ENCODE results near the gene ABI3BP.
A peak's percentile ranks its signal among the peaks of the same experiment; 100 is the strongest.
"Not testable (repeated sequence)": the region's sequence is repeated elsewhere in the genome, so short reads cannot be mapped to it uniquely, and the experiment has no call there.

Gene ABI3BP

GRCh38 chr3:100993309-100993708 lies at the start of gene ABI3BP:
Gene ABI3BP (minus strand): TSS chr3:100993421. CDS start chr3:100993384, 37 bp downstream.
- no peak for DNase-seq

- peak; percentile 3 for DNase-seq
Measured at GRCh38 chr3:101039285-101039684, 46.1 kb upstream of the ABI3BP start.

GRCh38 chr3:101038880-101039279 lies 45.7 kb upstream of the ABI3BP start:
- DNase-seq: no peak

DNA sequence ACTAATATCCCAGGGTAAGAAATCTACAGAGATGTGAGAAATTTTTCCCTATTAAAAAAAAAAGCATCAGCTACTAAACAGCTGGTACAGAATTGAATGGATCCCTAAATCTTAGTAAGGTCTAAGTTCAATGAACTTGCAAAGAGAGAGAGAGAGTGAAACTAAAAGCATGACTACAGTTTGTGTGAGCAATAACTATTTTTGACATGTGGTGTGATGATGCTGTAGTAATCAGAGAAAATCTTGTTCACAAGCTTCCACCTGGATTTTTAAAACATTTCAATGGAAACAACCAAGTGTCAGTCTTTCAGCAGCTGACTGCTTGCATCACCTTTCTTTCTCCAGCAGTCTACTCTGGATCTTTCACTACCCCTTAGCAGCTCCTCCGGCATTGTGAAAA lies 45.2 kb upstream of the ABI3BP start:
- DNase-seq: no peak

GRCh38 chr3:101037613-101038012 lies 44.4 kb upstream of the ABI3BP start:
- DNase-seq: no peak

DNA sequence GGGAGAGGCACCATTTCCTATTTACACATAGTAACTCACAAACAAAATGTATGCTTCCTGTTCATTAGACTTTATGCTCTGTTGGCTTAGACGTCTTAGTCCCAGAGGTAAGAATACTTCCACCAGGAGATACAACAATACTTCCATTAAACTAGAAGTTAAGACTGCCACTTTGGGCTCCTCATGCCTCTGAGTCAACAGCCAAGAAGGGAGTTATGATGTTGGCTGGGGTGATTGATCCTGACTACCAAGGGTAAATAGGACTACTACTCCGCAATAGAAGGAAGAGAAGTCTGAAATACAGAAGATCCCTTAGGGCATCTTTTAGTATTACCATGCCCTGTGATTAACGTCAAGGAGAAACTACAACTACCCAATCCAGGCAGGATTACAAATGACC lies 43.5 kb upstream of the ABI3BP start:
- no peak for DNase-seq

DNA sequence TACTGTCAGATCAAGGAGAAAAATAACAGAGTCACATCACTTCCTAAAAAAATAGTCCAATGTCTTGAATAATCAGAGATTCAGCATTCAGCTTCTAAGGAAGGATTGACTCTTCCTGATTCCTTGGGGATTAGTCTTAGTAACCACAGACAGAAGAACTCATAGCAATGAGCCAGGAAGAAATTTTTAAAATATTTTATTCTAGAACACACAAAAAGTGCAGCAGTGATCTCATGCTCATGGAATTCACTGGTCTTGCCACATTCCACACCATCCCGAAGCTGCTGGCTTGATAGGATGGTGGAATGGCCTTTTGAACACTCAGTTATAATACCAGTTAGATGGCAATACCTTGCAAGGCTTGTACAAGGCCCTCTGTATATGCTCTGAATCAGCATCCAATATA lies 43.0 kb upstream of the ABI3BP start:
- no peak for DNase-seq

GRCh38 chr3:101027286-101027685 lies 34.1 kb upstream of the ABI3BP start:
- no peak for DNase-seq

GRCh38 chr3:101026881-101027280 lies 33.7 kb upstream of the ABI3BP start:
- DNase-seq: no peak

DNA sequence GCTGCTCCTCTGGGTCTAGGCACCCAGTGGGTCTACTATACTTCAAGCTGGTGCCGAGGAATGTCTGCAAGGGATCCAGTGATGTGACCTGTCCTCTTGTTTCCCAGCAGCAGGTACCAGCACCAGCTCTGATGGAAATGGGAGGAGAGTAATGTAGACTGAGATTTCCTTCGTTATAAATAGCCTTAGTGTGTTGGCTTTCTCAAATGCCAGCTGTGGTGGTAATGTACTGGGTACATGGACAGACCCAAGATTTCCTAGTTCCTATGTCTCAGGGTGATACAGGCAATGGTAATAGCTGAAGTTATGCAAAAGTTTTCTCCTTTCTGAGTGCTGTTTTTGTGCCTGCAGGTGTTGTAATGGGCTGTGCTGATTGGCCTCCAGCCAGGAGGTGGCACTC lies 33.0 kb upstream of the ABI3BP start:
- DNase-seq: no peak

DNA sequence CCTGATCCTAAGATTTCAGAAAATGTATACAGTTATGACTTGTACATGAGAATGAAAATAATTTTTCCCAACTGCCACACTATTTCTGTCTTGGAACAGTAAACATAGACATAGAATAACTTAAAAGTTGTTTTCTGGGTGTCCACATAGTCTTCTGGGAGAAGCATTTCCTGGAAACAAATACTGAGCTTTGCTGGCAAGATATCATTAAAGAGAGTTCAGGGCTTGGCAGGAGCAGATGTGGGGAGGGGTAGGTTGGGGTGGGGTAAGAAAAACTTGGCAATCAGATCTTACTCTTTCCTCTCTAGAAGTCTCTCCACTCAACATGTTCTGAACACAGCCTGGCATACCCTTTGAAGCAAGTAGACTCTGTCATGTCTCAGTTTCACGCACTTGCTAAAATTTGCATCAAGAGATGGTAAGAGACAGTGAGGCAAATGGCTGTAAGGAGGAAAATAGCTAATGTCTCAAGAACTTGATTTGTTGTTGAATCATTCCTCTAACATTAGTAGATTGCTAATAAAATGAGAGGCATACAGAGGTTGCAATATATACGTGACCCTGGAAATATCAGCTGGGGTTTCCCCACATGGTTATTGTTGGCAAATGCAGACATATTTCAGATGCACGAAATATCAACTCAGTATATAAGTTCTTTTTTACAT lies 27.3 kb upstream of the ABI3BP start:
- no peak for DNase-seq

DNA sequence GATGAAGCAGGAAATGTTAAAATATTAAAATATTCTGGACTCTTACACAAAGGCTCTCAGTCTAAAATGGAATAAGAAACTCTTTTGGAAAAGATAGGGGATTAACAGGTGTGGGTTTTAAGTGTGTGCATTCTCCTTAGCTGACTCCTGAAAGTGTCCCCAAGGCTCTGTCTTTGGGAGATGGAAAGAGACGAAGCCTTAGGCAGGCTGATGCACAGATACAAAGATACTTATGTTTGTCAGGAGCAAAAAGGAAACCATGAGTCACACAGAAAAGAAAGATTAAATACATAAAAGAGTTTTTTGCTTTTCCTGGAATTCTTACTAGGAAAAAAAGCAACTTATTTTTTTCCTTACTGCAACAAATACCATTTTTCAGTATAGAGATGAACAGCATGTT lies 23.8 kb upstream of the ABI3BP start:
- DNase-seq: no peak

- DNase-seq: not testable (repeated sequence)
Measured at GRCh38 chr3:101012312-101012711, 19.1 kb upstream of the ABI3BP start.

DNA sequence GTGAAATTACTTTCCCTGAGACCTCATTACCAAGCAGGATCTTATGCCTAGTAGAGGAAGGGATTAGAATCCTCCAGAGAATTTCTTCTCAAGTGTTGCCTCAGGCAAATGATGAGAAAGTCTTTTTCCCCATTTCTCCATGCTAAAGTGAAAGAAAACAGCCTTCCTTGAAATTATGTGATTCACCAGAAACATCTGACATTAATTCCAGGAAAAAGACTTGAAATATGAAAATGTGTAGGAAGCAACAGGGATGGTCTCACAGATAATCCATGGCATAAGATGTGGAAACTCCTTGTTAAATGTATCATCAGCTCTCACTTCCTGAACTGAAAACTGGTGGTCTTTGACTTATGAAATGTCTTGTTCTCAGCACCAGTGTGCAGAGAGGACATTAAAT lies 17.9 kb upstream of the ABI3BP start:
- no peak for DNase-seq

GRCh38 chr3:101010296-101010695 lies 17.1 kb upstream of the ABI3BP start:
- no peak for DNase-seq

DNA sequence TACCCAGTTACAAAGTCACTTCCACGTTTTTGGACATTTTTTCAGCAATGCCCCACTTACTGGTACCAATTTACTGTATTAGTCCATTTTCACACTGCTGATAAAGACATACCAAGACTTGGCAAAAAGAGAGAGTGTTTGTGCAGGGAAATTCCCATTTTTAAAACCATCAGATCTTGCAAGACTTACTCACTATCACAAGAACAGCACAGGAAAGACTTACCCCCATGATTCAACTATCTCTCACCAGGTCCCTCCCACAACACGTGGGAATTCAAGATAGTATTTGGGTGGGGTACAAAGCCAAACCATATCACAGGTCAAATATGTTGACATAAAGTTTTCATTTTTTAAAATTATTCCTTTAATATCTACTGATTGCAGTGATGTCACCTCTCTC lies 16.2 kb upstream of the ABI3BP start:
- no peak for DNase-seq

- no peak for DNase-seq
Measured at GRCh38 chr3:100999160-100999559, 5.9 kb upstream of the ABI3BP start.

DNA sequence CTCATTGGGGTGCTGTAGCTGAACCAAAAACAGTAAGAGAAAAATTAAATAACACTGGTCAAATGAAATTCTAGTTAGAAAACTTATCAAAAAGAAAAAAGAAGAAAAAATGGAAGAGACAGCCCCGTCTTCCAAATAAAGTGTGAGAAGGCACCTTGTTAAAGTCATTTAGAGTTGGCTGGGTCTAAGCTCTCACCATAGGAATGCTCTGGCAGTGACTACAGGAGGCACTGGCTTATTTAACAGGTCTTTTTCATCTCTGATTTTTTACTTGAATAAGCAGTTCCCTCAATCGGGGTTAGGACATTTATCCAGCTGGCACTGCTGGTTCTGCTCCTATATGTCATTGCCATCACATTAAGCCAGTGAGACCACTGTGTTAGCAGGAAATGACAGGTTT lies 1.6 kb upstream of the ABI3BP start:
- DNase-seq: no peak

- DNase-seq: no peak
Measured at GRCh38 chr3:100994187-100994586, 966 bp upstream of the ABI3BP start.

DNA sequence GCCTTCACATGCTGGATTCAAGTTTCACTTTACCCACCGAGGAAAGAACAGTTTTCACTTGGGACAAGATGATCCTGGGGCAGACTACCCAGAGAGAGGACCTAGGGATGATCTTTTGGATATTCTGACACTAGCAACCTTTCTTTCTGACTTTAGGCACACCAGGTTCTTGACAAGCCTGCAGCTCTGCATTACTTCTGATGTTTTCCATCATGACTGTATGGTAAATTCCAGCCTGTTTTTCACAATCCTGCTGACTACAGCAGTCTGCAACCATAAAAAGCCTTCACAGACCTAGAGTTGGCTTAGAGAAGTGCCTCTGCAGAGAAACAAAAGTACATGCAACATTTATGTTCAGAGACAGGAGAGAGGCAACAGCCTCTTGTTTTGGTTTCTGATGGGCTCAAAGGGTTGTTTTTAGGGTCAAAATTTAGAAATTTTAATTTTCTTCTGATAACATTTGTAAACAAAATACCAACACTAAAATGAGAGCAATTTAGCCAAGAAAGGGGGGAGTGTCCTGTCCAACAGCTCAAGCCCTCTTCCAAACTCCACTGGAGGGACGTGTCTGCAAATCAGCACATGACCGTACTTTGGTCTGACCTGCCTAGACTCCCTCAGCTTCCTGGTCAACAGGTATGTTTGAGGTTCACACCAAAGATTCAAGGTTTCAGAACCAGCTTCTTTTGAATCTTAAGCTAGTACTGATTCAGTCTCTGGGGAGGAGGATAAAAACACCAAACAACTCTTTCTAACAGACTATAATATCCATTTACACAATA lies 799 bp downstream of the ABI3BP start:
- peak; percentile 38 for DNase-seq

DNA sequence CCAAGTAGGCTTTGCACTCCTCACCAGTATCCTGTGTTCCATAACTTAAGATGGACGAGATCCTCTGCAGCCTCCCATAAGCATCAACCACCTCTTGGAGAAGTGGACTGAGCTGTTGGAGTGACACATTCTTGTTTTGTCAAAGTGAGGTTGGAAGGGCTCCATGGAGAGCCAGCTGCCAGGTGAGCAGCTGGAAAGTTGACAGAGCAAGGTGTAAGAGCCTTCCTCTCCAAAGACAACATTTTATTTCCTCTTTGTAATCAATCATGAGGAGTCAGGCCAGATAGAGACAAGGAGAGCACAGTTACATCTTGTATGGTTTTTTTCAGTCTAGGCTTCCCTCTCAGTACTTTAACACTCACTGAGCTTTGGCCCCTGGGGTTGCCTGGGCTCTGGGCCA lies 5.1 kb downstream of the ABI3BP start:
- peak; percentile 74 for DNase-seq

DNA sequence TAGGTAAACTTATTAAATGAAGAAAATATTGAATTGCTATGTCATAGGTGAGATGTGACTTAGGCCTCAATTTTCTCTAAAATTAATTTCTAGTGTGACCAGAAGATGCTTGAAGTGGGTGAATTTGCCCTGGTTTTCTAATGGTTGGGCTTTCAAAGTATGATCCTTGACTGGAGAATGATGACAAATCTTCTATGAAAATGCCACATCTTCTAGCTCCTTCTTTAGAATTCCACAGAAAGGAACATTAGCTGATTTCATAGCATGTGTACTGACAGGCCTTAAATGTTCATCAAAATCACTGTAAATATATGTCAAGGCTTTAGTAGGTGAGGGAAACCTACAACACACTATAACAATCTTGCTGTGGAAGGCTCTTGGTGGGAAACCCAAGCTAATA lies 8.9 kb downstream of the ABI3BP start:
- DNase-seq: no peak

DNA sequence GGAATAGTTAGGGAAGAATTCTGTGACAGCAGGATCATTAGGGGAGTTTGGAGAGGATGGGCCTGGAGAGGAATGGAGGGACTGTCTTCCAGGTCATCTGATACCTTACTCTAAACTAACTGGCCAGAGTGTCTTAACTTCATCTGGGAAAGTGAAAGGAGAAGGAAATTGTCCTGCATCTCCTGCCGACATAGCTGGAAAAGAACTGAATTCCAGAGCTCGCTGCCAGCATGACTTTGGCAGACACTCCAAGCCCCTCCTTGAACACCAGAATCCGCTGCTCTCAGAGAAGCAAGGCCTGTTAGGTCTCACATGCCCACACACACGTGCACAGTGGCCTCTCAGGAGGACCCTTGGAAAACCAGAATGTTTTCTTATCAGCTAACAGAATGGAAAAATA lies 10.5 kb downstream of the ABI3BP start:
- no peak for DNase-seq

DNA sequence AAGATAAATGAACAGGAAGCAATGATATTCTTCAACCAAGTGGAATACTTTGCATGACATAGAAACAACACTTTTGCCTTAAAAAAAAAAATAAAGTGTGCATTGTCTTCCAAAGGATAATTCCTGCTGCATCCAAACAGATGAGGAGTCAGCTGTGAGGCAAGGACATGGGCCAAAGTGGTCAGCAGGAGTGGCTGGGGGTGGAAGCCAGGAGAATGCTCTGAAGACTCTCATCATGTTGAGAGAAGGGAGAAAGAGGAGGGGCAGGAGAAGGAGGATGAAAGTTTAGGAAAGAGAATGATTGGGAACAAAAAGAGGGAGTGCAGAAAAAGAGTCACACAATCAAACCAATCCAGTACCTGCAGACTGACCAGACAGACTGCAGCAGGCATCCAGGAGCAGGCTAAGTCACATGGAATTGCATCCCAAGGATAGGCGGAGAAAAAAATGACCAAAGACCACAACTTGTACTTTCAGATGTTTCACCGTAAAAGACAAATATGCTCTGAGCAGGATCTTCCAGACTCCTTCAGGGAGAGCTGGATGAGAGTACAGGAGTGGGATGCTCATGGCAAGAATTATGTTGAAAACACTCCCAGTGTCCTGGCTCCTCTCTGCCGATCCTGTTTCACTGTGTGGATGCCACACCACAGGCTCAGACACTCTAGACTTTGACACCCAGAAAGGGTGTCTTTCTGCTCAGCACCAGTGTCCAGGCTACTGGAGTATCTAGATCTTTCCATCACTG lies 11.9 kb downstream of the ABI3BP start:
- no peak for DNase-seq
